ENCODE measurements around the gene ERAP2. TPM values are rescaled to one million over a fixed set of nuclear protein-coding genes. Genes with fewer than 3 reads are reported as not detected.

The ERAP2 gene
- total and polyA plus RNA-seq, 2 of the 13 experiments (the other 11 are each of a cell fraction or from before 2014, with no cell fraction given): 12.8 to 16.6 TPM

GRCh38 chr5:96857454-96857853 lies 18.8 kb upstream of the ERAP2 start:
- no TSS peak for BruUV-seq (replicated peaks)

More at GRCh38 chr5:96857454-96857853, 18.8 kb upstream of the ERAP2 start:
- Histone ChIP-seq H3K9me3 (ENCODE audit: low read length) (no peaks in the 10 kb centered on the region), H4K20me1 (ENCODE audit: insufficient read depth, low read length) (no peaks in the 10 kb centered on the region), H3K27me3 (ENCODE audit: control insufficient read depth in 1 of 2, insufficient read depth in 2 of 2, low read length in 2 of 2) (no peaks in the 10 kb centered on the region), H3K4me3 (replicated peaks in 1 of 3; ENCODE audit: insufficient read depth in 1 of 3, low read depth in 2 of 3, low read length in 3 of 3) (no peak overlapping the region), H3K4me1 (ENCODE audit: insufficient read depth, low read length) (peaks cover 11% of the 10 kb centered on the region; the same call in 1 of the 2 replicates), H3K4me2 (ENCODE audit: low read depth, low read length) (no peak overlapping the region), H2AFZ (ENCODE audit: low read length) (no peak overlapping the region), H3K27ac (ENCODE audit: extremely low read length, insufficient read depth, low read length) (no peak overlapping the region), H3K9ac (ENCODE audit: insufficient read depth, low read depth, low read length) (no peak overlapping the region), H3K36me3 (replicated peaks in 1 of 2; ENCODE audit: control insufficient read depth in 1 of 2, insufficient read depth in 2 of 2, low read length in 2 of 2) (no peaks in the 10 kb centered on the region), H3K79me2 (ENCODE audit: insufficient read depth, low read length) (no peaks in the 10 kb centered on the region)
- DNase-seq (ENCODE audit: low spot score) (no peak), ATAC-seq (0 out of 3 replicates have a peak, but pooled peaks have one; percentile 34), FAIRE-seq (no peak)
- TF ChIP-seq ATM (IDR thresholded peaks at IDR 0.05; ENCODE audit: borderline replicate concordance): no peak
- TF ChIP-seq ETS1 (CRISPR knock-in tag; IDR thresholded peaks at IDR 0.05): no peak
- no peak for TF ChIP-seq CBX2 (IDR thresholded peaks at IDR 0.05; ENCODE audit: low read depth, low read length)
- no peak for TF ChIP-seq CBX2 (CRISPR knock-in tag; IDR thresholded peaks at IDR 0.05; ENCODE audit: low read depth)
- TF ChIP-seq SALL1 (CRISPR knock-in tag; IDR thresholded peaks at IDR 0.05): no peak
- no peak for TF ChIP-seq ZNF576 (CRISPR knock-in tag; IDR thresholded peaks at IDR 0.05)
- no peak for TF ChIP-seq TAF1 (CRISPR knock-in tag; IDR thresholded peaks at IDR 0.05)
- TF ChIP-seq ZNF343 (CRISPR knock-in tag; IDR thresholded peaks at IDR 0.05): no peak
- TF ChIP-seq NKX3-1 (CRISPR knock-in tag; IDR thresholded peaks at IDR 0.05): no peak
- no peak for TF ChIP-seq ZNF121 (CRISPR knock-in tag; IDR thresholded peaks at IDR 0.05)
- no peak for TF ChIP-seq CENPX (CRISPR knock-in tag; IDR thresholded peaks at IDR 0.05)
- TF ChIP-seq ZNF776 (CRISPR knock-in tag; IDR thresholded peaks at IDR 0.05): no peak
- no peak for TF ChIP-seq SYNCRIP (IDR thresholded peaks at IDR 0.05; ENCODE audit: insufficient read depth, low read depth, low read length)
- ChIA-PET POLR2A (no interaction called here), CTCF (ENCODE audit: low intra/inter-chr PET ratio, low total read pairs) (no interaction called here)
- in situ Hi-C loops (cut with HindIII; ENCODE audit: extremely low pct_ligation_motif_present, low pct_unique_long_range_greater_than_20kb): no loop called here
- 89% methylated on average over 1 of the region's 1 CpG for WGBS (ENCODE audit: low lambda C conversion rate)
- intact Hi-C loops (cut with micrococcal nuclease; ENCODE audit: unreplicated experiment): no loop called here

Data from HepG2 (cell line).